ENCODE data around the gene ABCA7.
"Not testable (repeated sequence)": the region's sequence is repeated elsewhere in the genome, so short reads cannot be mapped to it uniquely, and the experiment has no call there.

The ABCA7 gene

GRCh38 chr19:1018393-1018792 is 21.5 kb upstream of the ABCA7 start:
- FAIRE-seq: no peak

GRCh38 chr19:1018932-1019615 is 20.8 kb upstream of the ABCA7 start:
- FAIRE-seq: no peak

- no peak for FAIRE-seq
Observed at GRCh38 chr19:1019616-1019961, 20.3 kb upstream of the ABCA7 start.

- no peak for FAIRE-seq
Observed at GRCh38 chr19:1019980-1020867, 19.7 kb upstream of the ABCA7 start.

- no peak for FAIRE-seq
Observed at GRCh38 chr19:1020868-1021425, 19.0 kb upstream of the ABCA7 start, which contains the start of gene TMEM259. TSS of gene TMEM259 (minus strand) at chr19:1021123. CDS start at chr19:1020996, 127 bp downstream.

GRCh38 chr19:1023883-1024188 is 16.1 kb upstream of the ABCA7 start:
- not testable (repeated sequence) for FAIRE-seq

- FAIRE-seq: not testable (repeated sequence)
Observed at GRCh38 chr19:1025080-1025479, 14.8 kb upstream of the ABCA7 start.

- no peak for FAIRE-seq
Observed at GRCh38 chr19:1025960-1026782, 13.7 kb upstream of the ABCA7 start, which contains the start of gene CNN2. TSS of gene CNN2 (plus strand) at chr19:1026608. CDS start at chr19:1026662, 54 bp downstream.

- no peak for FAIRE-seq
Observed at GRCh38 chr19:1026783-1027649, 12.9 kb upstream of the ABCA7 start.

GRCh38 chr19:1027650-1028061 is 12.3 kb upstream of the ABCA7 start:
- no peak for FAIRE-seq

GRCh38 chr19:1028062-1028926 is 11.6 kb upstream of the ABCA7 start:
- FAIRE-seq: no peak

GRCh38 chr19:1032264-1032867 is 7.5 kb upstream of the ABCA7 start:
- FAIRE-seq: no peak

- FAIRE-seq: no peak
Observed at GRCh38 chr19:1035998-1036621, 3.8 kb upstream of the ABCA7 start.

- FAIRE-seq: no peak
Observed at GRCh38 chr19:1037621-1038064, 2.3 kb upstream of the ABCA7 start.

GRCh38 chr19:1038978-1039645 is 795 bp upstream of the ABCA7 start:
- no peak for FAIRE-seq

GRCh38 chr19:1040476-1041271 is 767 bp downstream of the ABCA7 start:
- FAIRE-seq: no peak

- FAIRE-seq: no peak
Observed at GRCh38 chr19:1041272-1041834, 1.4 kb downstream of the ABCA7 start.
